ENCODE results near the gene CDH6.

Gene CDH6

GRCh38 chr5:31193591-31194467 is at the start of gene CDH6:
Gene CDH6 (plus strand): TSS chr5:31193686. CDS start chr5:31267474, 73,788 bp downstream.
- DNase-seq = no peak

- DNase-seq = no peak
Observed at GRCh38 chr5:31144364-31144763, 49.1 kb upstream of the CDH6 start.

- no peak for DNase-seq
Observed at GRCh38 chr5:31148959-31149475, 44.5 kb upstream of the CDH6 start.

GRCh38 chr5:31153521-31153920 is 40.0 kb upstream of the CDH6 start:
- DNase-seq = no peak

GRCh38 chr5:31156631-31157160 is 36.8 kb upstream of the CDH6 start:
- DNase-seq = no peak

GRCh38 chr5:31157720-31158119 is 35.8 kb upstream of the CDH6 start:
- no peak for DNase-seq

GRCh38 chr5:31158686-31159085 is 34.8 kb upstream of the CDH6 start:
- no peak for DNase-seq

- no peak for DNase-seq
Observed at GRCh38 chr5:31161781-31162181, 31.7 kb upstream of the CDH6 start.

GRCh38 chr5:31165729-31166128 is 27.8 kb upstream of the CDH6 start:
- no peak for DNase-seq

- DNase-seq = no peak
Observed at GRCh38 chr5:31169379-31169778, 24.1 kb upstream of the CDH6 start.

GRCh38 chr5:31172881-31173280 is 20.6 kb upstream of the CDH6 start:
- no peak for DNase-seq

GRCh38 chr5:31173614-31174013 is 19.9 kb upstream of the CDH6 start:
- DNase-seq = no peak

- DNase-seq = no peak
Observed at GRCh38 chr5:31181376-31181987, 12.0 kb upstream of the CDH6 start.

- DNase-seq = no peak
Observed at GRCh38 chr5:31182136-31182535, 11.3 kb upstream of the CDH6 start.

GRCh38 chr5:31185951-31186350 is 7.5 kb upstream of the CDH6 start:
- no peak for DNase-seq

GRCh38 chr5:31186672-31187267 is 6.7 kb upstream of the CDH6 start:
- DNase-seq = peak; percentile 15

- DNase-seq = no peak
Observed at GRCh38 chr5:31187591-31187990, 5.9 kb upstream of the CDH6 start.

- no peak for DNase-seq
Observed at GRCh38 chr5:31192442-31192841, 1.0 kb upstream of the CDH6 start.

GRCh38 chr5:31193116-31193515 is 370 bp upstream of the CDH6 start:
- no peak for DNase-seq

- DNase-seq = no peak
Observed at GRCh38 chr5:31194468-31194813, 955 bp downstream of the CDH6 start.

- no peak for DNase-seq
Observed at GRCh38 chr5:31194892-31195555, 1.5 kb downstream of the CDH6 start.

- no peak for DNase-seq
Observed at GRCh38 chr5:31196309-31196708, 2.8 kb downstream of the CDH6 start.

GRCh38 chr5:31197183-31197582 is 3.7 kb downstream of the CDH6 start:
- DNase-seq = no peak

All from CD4-positive, alpha-beta T cell treated with Interleukin-12 subunit alpha and Interleukin-12 subunit beta, for 1 hour (primary cell).